HG03196 (cell line): ENCODE data around the gene SERAC1.
A peak's percentile ranks its signal among the peaks of the same experiment; 100 is the strongest.
"Not testable (repeated sequence)": the region's sequence is repeated elsewhere in the genome, so short reads cannot be mapped to it uniquely, and the experiment has no call there.

Experiments
- ATAC-seq: cut with Tn5 transposase; IDR thresholded peaks from one replicate; pipeline ENCODE4 v1.9.1; 2021; ENCODE audit not compliant: unreplicated experiment

SERAC1 gene

GRCh38 chr6:158168040-158168289 lies at the start of gene SERAC1:
SERAC1 (minus strand) TSS chr6:158168262; CDS start chr6:158158363, 9,899 bp downstream.
- no peak for ATAC-seq

DNA sequence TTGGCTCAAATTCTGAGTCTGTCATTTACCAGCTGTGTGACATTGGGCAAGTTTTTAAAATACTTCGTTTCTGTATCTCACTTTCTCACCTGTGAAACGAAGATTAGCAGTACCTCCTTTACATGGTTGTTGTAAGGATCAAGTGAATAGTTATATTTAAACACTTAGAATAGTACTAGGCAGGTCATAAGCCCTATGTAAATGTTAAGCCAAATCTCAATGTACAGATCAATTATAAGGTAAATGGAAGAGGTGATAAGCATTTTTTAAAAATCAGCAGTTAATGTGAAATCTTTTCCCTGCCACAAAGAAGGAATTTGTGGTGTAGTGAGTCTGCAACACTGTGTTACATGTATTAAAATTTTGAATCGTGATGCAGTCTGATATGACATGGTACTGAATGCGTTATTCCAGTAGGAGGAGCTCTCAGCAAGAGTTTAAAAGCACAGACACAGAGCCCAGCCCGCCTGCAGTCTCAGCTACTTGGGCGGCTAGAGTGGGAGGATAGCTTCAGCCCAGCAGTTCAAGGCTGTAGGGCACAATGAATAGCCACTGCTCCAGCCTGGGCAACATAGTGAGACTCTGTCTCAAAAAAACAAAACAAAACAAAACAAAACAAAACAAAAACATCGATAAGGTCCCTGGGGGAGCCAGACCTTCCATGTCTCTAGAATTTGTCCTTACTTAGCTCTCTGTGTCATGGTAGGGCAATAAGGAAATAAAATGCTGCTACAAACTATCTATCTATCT lies 46.0 kb upstream of the SERAC1 start:
- peak; percentile 91 for ATAC-seq

DNA sequence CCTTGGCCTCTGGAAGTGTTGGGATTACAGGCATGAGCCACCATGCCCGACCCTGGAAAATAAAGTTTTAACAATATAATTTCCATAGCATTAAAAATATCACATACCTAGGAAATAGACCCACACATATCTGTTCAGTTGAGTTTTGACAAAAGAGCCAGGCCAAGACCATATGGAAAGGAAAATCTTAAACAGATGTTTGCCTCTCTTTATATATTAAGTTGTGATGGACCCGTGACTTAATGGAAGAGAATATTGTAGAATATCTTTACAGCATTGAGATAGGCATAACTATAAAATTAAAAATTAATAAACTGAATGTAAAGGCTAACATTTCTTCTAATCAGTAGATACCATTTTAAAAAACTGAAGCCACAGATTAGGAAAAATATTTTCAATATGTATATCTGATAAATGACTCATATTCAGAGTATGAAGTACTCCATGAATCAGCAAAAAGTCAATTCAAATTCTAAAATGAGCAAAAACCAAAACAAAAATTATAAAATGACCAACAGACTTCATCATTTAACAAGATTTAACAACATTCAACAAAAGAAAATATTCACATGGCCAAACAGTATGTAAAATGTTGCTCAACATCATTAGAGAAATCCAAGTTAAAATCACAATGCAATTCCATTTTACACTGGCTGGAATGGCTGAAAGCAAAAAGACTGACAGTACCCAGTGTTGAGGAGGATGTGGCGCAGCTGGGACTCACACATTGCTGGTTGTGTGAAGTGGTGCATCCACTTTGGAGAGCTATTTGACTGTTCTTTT lies 43.4 kb upstream of the SERAC1 start:
- ATAC-seq, result no peak

GRCh38 chr6:158209582-158210333 lies 41.7 kb upstream of the SERAC1 start:
- ATAC-seq, result not testable (repeated sequence)

- ATAC-seq, result not testable (repeated sequence)
Measured at GRCh38 chr6:158208226-158209030, 40.4 kb upstream of the SERAC1 start.

DNA sequence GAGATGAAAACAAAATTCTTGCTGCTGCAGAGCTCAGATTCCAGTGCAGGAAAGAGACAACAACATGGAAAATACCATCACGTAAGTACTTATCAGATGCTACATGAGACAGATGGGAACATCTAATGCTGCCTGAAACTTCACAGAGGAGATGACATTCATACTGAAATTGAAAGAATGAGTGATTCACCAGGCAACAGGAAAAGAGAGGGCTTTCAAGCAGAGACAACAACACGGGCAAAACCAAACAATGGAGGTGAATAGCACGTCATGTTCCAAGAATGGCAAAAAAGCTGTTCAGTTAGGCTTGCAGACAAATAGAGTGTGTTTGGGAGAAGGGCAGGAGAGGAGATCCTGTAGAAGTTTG lies 39.3 kb upstream of the SERAC1 start:
- peak; percentile 98 for ATAC-seq

- no peak for ATAC-seq
Measured at GRCh38 chr6:158206740-158207421, 38.8 kb upstream of the SERAC1 start.

DNA sequence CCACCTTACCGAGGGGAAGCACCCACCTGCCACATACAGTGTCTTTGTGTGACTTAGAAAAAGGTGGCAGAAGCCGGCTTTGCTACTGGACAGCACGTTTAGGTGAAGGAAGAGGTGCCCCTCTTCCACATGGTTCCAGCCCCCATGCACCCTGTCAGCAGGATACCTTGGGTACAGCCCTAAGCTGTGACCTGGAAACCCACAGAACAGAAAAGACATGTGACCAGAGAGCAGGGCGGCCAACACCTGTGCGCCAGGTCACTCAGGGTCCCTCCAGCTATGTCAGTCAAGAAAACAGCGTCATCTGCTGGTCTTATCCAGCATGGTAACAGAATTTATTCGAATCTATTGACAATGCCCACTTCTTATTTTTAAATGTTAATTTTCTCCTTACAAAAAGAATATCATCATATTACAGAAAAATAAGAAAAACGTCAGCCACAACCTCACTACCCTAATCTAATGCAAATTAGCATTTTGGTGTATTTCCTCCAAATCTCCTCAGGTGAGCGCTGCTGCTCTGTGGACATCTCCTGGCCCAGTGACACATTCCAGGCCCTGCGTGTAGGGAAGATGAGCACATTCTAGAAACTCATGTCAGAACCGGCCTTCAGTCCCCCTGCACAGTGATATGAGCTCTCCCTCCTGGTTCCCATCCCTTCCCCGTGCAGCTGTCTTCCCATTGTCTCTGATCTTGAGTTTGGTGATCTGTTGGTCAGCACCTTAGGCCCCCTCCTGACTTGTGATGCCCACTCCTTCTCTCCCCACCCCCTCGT lies 37.3 kb upstream of the SERAC1 start:
- ATAC-seq, result no peak

GRCh38 chr6:158198461-158198860 lies 30.4 kb upstream of the SERAC1 start:
- ATAC-seq, result no peak

GRCh38 chr6:158194487-158195280 lies 26.6 kb upstream of the SERAC1 start:
- no peak for ATAC-seq

- ATAC-seq, result no peak
Measured at GRCh38 chr6:158191761-158192160, 23.7 kb upstream of the SERAC1 start.

- ATAC-seq, result no peak
Measured at GRCh38 chr6:158191032-158191431, 23.0 kb upstream of the SERAC1 start.

- no peak for ATAC-seq
Measured at GRCh38 chr6:158188591-158188990, 20.5 kb upstream of the SERAC1 start.

- no peak for ATAC-seq
Measured at GRCh38 chr6:158185729-158186456, 17.8 kb upstream of the SERAC1 start.

GRCh38 chr6:158184608-158185007 lies 16.5 kb upstream of the SERAC1 start:
- no peak for ATAC-seq

- ATAC-seq, result not testable (repeated sequence)
Measured at GRCh38 chr6:158183174-158183972, 15.3 kb upstream of the SERAC1 start.

DNA sequence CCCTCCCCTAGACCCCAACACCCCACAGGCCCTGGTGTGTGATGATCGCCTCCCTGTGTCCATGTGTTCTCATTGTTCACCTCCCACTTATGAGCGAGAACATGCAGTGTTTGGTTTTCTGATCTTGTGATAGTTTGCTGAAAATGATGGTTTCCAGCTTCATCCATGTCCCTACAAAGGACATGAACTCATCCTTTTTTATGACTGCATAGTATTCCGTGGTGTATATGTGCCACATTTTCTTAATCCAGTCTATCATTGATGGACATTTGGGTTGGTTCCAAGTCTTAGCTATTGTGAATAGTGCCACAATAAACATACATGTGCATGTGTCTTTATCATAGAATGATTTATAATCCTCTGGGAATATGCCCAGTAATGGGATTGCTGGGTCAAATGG lies 9.7 kb upstream of the SERAC1 start:
- ATAC-seq, result not testable (repeated sequence)
